Fibroblast of the aortic adventitia (primary cell): ENCODE measurements around the gene B9D1. TPM values are rescaled to one million over a fixed set of nuclear protein-coding genes. Genes with fewer than 3 reads are reported as not detected.
A peak's percentile ranks its signal among the peaks of the same experiment; 100 is the strongest.

Experiments used
- DNase-seq: peaks from one replicate; pipeline ENCODE4 v3.0.0-alpha.2; 2010; ENCODE audit warnings: low read depth
- H3K4me3 ChIP-seq: 2 replicates; pipeline ENCODE4 v1.5.1; 2011; ENCODE audit warnings: low read depth, mild to moderate bottlenecking, control low read depth, low read length, moderate library complexity
- CTCF ChIP-seq: IDR thresholded peaks from 2 replicates; pipeline ENCODE4 v1.5.1; 2011; ENCODE audit warnings: mild to moderate bottlenecking, low read length, control low read depth, inconsistent platforms; ENCODE audit not compliant: insufficient read depth
- total RNA-seq: library from RNA; depleted of rRNA; stranded (reverse); fragments of >200 nt; gene quantifications from 2 replicates; pipeline ENCODE4 v1.2.3, GENCODE V29; 2012; ENCODE audit warnings: low replicate concordance

Gene B9D1
- total RNA-seq, 1 donor: 19.9 TPM

GRCh38 chr17:19364699-19365498 lies 2.4 kb upstream of the B9D1 start:
- DNase-seq: no peak

GRCh38 chr17:19363460-19364035 lies 1.0 kb upstream of the B9D1 start:
- no peak overlapping the region for H3K4me3 ChIP-seq
- no peak for DNase-seq
- TF ChIP-seq CTCF: no peak

More at GRCh38 chr17:19364699-19365498, 2.4 kb upstream of the B9D1 start:
- H3K4me3 ChIP-seq: no peak overlapping the region
- TF ChIP-seq CTCF: no peak

- TF ChIP-seq CTCF: no peak
- H3K4me3 ChIP-seq: peak overlapping the region; percentile 83
- DNase-seq: no peak
Measured at GRCh38 chr17:19363114-19363438, 553 bp upstream of the B9D1 start.

- DNase-seq: no peak
- no peak for TF ChIP-seq CTCF
- H3K4me3 ChIP-seq: peak overlapping the region; percentile 83
Measured at GRCh38 chr17:19361944-19362276, 613 bp downstream of the B9D1 start.

GRCh38 chr17:19361326-19361725 lies 1.2 kb downstream of the B9D1 start:
- no peak for TF ChIP-seq CTCF
- H3K4me3 ChIP-seq: no peak overlapping the region
- DNase-seq: no peak

- TF ChIP-seq CTCF: no peak
- DNase-seq: no peak
- H3K4me3 ChIP-seq: no peak overlapping the region
Measured at GRCh38 chr17:19360772-19361171, 1.8 kb downstream of the B9D1 start.
